ENCODE results near the gene MAGI1. TPM values are rescaled to one million over a fixed set of nuclear protein-coding genes. Genes with fewer than 3 reads are reported as not detected.

MAGI1 gene
- total RNA-seq, 4 donors from 2014 or later, result 42.4 to 71.6 (median 50.2) TPM

DNA sequence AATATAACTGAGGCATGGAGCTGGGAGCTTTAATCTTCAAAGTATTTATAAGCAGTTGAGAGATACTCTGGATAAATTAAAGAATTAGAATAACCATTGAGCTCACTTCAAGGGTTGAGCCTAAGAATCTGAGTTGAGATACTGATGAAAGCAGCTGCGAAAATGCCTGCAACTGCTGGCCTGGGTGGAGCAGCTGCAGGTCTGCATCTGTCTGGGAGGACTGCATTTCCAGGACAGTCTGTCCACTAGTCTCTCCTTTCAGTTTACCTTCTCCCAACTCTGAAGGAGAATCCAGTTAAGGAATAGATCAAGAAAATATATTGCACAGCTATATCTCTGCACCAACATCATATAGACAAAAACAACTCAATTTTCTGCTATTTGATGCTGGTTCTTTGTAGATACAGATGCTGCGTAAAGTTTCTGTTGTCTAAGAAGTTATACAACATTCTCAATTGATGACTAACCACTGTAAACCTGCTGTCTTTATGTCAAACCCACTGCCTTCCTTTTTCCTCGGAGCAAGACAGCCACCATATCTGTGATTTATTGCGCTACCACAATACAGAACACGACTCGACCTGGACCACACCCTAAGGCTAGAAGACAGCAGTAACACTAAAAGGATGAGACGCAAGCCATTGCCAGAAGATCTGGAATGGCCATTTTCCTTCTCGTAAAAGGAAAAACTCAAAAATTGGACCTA, 245.1 kb downstream of the MAGI1 start:
- H3K4me3 ChIP-seq (ENCODE audit: low read depth, poor library complexity, severe bottlenecking), result no peak overlapping the region
- TF ChIP-seq CTCF (IDR thresholded peaks at IDR 0.05), result no peak
- no peak for TF ChIP-seq POLR2A (IDR thresholded peaks at IDR 0.05)
- DNase-seq (ENCODE audit: low spot score in 2 of 2), result no peak
- WGBS, 2 donors, result 36 to 52% methylated on average over 8 of the region's 8 CpGs
- intact Hi-C loops (cut with DNase I; ENCODE audit: low total_unique reads), result no loop called here

- intact Hi-C loops (cut with DNase I; ENCODE audit: low total_unique reads), result loop anchor here (5.0 kb wide), 1 partner anchor 349 kb away; no protein-coding TSS in a partner anchor
- no peak overlapping the region for H3K4me3 ChIP-seq (ENCODE audit: low read depth, poor library complexity, severe bottlenecking)
- no peak for DNase-seq (ENCODE audit: low spot score in 2 of 2)
- no peak for TF ChIP-seq POLR2A (IDR thresholded peaks at IDR 0.05)
- TF ChIP-seq CTCF (IDR thresholded peaks at IDR 0.05), result no peak
- 42 to 67% methylated on average over 2 of the region's 2 CpGs for WGBS, 2 donors
Measured at GRCh38 chr3:65788461-65788860, 250.3 kb downstream of the MAGI1 start.

GRCh38 chr3:65787827-65788226, 250.9 kb downstream of the MAGI1 start:
- TF ChIP-seq POLR2A (IDR thresholded peaks at IDR 0.05) (no peak), CTCF (IDR thresholded peaks at IDR 0.05) (no peak)
- intact Hi-C loops (cut with DNase I; ENCODE audit: low total_unique reads), result loop anchor here (5.0 kb wide), 1 partner anchor 349 kb away; no protein-coding TSS in a partner anchor
- DNase-seq (ENCODE audit: low spot score in 2 of 2), result no peak
- 82 to 84% methylated on average over 2 of the region's 2 CpGs for WGBS, 2 donors
- H3K4me3 ChIP-seq (ENCODE audit: low read depth, poor library complexity, severe bottlenecking), result no peak overlapping the region

- H3K4me3 ChIP-seq (ENCODE audit: low read depth, poor library complexity, severe bottlenecking), result no peak overlapping the region
- intact Hi-C loops (cut with DNase I; ENCODE audit: low total_unique reads), result loop anchor here (5.0 kb wide), 1 partner anchor 350 kb away; no protein-coding TSS in a partner anchor
- 55 to 64% methylated on average over 5 of the region's 5 CpGs for WGBS, 2 donors
- DNase-seq (ENCODE audit: low spot score in 2 of 2), result no peak
- no peak for TF ChIP-seq POLR2A (IDR thresholded peaks at IDR 0.05)
- no peak for TF ChIP-seq CTCF (IDR thresholded peaks at IDR 0.05)
Measured at GRCh38 chr3:65787340-65787739, 251.4 kb downstream of the MAGI1 start.

DNA sequence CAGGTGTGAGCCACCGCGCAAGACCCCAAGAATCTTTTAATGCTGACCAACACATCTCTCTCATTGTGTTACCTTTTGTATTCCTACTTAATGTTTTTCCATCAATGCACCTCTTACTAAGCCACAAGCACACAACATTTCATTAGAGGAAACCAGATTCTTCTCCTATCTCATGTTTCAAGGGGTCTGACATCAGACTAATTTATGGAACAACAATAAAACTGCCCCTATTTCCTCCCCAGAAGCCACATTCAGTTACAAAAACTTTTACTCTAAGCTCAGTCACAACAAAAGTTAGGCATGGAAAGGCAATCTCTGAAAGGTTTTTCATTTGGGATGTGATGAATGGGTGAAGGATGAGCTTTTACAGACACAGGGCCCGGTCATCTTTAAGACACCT, 251.8 kb downstream of the MAGI1 start:
- no peak for DNase-seq (ENCODE audit: low spot score in 2 of 2)
- intact Hi-C loops (cut with DNase I; ENCODE audit: low total_unique reads), result loop anchor here (5.0 kb wide), 1 partner anchor 350 kb away; no protein-coding TSS in a partner anchor
- TF ChIP-seq CTCF (IDR thresholded peaks at IDR 0.05), result no peak
- no peak for TF ChIP-seq POLR2A (IDR thresholded peaks at IDR 0.05)
- no peak overlapping the region for H3K4me3 ChIP-seq (ENCODE audit: low read depth, poor library complexity, severe bottlenecking)
- 93 to 97% methylated on average over 3 of the region's 3 CpGs for WGBS, 2 donors

Measured in lower leg skin (tissue), 4 donors.